NCI-H510A (cell line): Measurements from ENCODE around the gene OLAH.

Experiments
- DNase-seq: peaks from one replicate; lab custom pipeline; 2025; lab: John Stamatoyannopoulos, UW

OLAH gene

DNA sequence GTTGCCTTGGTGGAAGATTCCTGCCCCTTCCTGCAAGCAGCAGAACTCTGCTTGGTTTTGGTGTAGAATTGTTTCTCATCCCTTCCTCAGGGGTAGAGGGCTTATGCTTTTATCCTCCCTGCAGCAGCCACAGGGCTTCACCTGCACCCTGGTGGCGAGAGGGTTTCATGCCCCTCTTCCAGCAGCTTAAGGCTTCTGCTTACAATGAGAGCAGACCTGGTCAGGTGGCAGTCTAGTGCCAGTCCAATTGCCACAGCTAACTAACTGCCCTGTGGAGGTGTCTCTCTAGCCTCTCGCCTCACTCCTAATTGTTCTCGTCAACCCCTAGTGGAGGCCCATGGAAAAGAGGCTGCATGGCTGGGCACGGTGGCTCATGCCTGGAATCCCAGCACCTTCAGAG, 25.5 kb downstream of the OLAH start:
- DNase-seq: no peak

GRCh38 chr10:15072358-15072757, 28.6 kb downstream of the OLAH start:
- DNase-seq: no peak

- no peak for DNase-seq
These were observed 31.7 kb downstream of the OLAH start for GRCh38 chr10:15075421-15075820.

- DNase-seq: no peak
These were observed 40.1 kb downstream of the OLAH start for GRCh38 chr10:15083674-15084501.

GRCh38 chr10:15084502-15084922, 40.8 kb downstream of the OLAH start:
- no peak for DNase-seq

DNA sequence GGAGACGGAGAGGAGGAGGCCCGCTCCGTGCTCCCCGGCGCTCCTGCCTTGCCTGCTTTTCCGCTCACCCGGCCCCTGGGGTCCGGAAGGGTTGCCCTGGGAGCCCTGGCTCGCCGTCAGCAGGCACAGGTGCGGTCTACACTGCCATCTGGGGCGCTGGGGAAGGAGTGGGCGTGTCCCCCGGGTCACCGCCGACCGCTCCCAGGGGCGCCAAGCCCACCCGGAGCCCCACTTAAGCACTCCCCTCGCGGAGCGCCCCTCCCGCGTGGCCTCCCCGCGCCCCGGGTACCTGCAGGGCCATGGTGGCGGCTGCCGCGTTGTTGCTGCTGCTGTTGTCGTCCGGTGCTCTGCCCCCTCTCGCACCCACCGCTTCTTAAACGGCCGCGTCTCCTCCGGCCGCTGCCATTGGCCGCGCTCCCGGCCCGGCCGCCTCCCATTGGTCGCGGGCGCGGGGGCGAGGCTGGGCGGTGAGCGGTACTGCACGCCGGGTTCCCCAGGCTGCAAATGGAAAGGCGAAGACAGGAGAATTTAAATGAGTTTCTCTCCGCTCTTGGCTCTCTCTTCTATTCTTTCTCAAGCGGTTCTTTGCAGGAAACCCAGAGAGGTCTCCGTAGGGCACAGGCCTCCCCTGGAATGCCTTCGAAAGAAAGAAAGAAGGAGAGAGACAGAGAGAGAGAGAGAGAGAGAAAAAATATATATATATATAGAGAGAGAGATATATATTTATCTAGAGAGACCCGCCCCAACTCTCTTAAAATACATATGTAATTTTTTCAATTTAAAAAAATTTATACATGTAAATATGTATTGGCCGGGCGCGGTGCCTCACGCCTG, 44.9 kb downstream of the OLAH start, which contains the start of gene ACBD7:
Gene ACBD7, minus strand, starts transcription at position 349 of the 834 bp plus-strand sequence. Its CDS starts 48 bp downstream, at position 301.
- DNase-seq: peak; percentile 57

DNA sequence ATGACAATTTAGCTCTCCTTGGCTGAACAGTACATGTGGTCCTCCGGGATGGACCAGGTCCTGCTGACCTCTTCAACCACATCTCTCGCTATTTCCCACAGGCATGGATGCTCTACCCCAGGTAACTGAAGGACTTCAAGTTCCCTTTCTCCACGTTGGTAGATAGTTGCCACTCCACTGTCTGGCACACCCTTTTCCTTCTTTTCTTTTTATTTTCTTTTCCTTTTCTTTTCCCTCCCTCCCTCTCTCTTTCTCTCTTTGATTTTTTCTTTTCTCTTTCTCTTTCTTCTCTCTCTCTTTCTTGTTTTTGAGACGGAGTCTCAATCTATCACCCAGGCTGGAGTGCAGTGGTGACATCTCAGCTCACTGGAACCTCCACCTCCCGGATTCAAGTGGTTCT, 47.7 kb downstream of the OLAH start:
- no peak for DNase-seq

DNA sequence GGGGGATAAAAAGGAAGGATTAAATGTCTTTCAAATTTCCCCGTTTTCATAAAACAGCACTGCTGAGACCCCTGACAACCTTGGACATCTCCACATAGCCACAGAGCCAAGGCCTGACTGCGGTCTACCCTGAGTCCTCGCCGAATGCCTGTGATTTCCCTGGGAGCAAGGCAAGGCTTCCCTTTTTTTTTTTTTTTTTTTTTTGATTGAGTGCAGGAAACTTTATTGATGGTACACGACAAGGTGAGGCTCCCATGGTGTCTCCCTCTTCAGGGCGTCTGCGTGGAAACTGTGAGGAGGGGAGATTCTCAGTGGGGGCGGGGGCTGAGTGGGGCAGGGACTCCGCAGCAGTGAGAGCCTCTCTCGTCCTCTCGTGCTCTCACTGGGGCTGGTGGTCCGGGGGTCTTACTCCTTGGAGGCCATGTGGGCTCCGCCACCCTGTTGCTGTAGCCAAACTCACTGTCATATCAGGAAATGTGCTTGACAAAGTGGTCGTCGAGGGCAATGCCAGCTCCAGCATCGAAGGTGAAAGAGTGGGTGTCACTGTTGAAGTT, 49.2 kb downstream of the OLAH start:
- no peak for DNase-seq

GRCh38 chr10:15096661-15097010, 52.9 kb downstream of the OLAH start:
- no peak for DNase-seq

GRCh38 chr10:15097011-15097812, 53.5 kb downstream of the OLAH start, which contains the start of gene RPP38:
Gene RPP38 (plus strand): TSS chr10:15097355. CDS start chr10:15103315, 5,960 bp downstream.
- DNase-seq: peak; percentile 78

DNA sequence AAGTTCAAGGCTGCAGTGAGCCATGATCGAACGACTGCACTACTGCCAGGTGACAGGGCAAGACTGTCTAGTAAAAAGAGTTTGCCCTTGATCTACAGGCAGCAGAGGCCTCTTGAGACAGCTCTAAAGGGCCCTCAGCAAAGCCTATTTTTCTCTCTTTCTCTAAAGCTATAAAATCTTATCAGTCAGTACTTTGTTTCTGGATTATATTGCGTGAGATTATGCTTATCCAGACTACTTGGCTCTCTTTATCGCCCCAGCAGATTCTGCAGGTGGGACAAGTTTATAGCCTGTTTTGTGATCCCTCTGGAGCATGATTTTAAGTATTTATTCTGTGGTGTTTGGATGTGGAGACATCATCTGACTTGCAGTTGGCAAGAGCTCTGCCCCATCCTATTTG, 56.1 kb downstream of the OLAH start:
- no peak for DNase-seq

- no peak for DNase-seq
These were observed 59.8 kb downstream of the OLAH start for GRCh38 chr10:15103513-15103912.

DNA sequence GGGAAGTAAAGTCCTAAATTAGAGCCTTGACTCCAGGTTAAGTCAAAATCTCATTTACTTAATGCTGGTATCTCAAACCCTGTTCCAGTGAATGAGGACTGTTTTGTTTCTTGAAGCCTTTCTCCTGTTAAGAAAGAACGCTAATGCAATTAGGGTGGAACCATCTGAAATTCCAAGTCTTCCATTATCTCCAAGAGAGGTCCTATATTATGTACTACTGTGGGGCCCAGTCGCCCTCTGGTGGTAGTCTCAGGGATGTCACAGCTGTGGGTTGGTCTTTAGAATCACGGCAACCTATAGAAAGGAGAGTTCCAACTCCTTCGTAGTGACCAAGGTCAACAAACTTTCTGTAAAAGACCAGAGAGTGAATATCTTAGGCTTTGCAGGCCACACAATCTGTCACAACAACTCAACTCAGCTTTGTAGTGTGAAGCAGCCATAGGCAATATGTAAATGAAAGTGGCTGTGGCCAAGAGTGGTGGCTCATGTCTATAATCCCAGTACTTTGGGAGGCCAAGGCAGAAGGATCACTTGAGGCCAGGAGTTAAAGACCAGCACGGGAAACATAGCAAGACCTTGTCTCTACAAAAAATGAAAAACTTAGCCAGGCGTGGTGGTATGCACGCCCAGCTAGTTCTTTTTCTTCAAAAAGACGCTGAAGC, 62.7 kb downstream of the OLAH start:
- no peak for DNase-seq

- no peak for DNase-seq
These were observed 68.9 kb downstream of the OLAH start for GRCh38 chr10:15112657-15113056.

DNA sequence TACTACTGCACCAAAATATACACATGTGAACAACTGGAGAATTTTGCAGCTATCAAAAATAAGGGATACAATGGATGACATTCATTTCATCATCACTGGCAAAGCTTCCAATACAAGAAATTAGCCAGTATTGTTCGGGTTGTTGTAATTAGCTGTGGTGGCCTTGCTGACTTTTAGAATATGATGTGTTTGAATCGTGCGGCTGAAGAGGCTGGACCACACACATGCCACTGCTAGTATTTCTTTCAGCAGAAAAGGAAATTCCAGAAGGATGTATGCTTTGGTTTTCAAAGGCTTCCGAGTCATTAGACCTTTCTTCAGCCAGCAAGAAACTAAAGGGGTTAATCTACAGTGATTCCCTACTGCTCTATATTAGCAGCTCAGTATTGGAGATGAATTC, 70.0 kb downstream of the OLAH start:
- DNase-seq: no peak

DNA sequence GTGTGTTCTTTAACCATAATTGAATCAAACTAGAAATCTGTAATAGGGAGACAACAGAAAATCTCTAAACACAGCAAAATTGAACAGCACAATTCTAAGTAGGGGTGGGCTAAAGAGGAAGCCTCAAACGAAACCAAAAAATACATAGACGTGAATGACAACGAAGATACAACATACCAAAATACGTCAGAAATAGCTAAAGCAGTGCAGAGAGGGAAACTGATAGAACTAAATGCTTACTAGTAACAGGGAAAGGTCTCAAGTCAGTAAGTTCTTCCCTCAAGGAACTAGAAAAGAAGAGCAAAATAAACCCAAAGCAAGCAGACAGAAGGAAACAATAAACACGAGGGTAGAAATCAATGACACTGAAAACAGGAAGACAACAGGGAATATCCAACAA, 72.5 kb downstream of the OLAH start:
- DNase-seq: no peak

DNA sequence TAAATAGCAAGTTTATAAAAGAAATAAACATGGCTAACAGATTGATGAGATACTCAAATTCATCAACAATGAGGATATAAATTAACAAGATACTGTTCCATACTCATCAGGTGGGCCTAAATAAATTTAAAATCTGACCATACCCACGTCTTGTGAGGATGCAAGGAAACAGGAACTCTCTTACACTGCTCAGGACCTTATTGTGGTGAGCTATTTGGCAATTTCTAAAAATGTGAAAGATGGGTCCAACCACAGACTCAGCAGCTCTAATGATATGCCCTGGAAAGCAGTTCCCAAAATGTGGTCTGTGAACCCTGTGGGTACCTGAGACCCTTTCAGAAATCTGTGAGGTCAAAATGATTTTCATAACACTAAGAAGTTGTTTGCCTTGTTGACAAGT, 74.9 kb downstream of the OLAH start:
- DNase-seq: no peak

GRCh38 chr10:15120523-15120922, 76.8 kb downstream of the OLAH start:
- DNase-seq: no peak

DNA sequence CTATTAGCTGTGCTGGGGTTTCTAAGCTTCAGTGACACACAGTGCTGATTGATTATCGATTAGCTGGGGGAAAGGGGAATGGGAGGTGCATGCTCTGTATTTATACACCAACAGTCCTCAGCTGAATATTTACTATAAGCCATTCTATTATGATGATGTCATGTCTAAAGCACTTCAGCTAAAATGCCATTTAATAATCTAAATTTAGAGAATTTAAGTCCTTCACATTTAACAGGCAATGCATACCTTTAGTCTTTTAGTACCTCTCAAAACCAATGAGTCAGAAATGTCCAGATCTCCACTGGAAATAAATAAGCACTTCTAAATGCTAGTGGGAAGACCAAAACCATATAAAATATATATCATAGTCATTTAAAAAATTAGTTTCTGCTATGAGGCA, 78.0 kb downstream of the OLAH start:
- no peak for DNase-seq

GRCh38 chr10:15122477-15123030, 78.8 kb downstream of the OLAH start:
- no peak for DNase-seq
